Colonic mucosa (tissue), 4 donors: ENCODE results near the gene ARFIP1. TPM values are rescaled to one million over a fixed set of nuclear protein-coding genes. Genes with fewer than 3 reads are reported as not detected.

Experiments
- DNase-seq: peaks from one replicate; pipeline ENCODE4 v3.0.0-alpha.2; 2020
- H3K27ac ChIP-seq: fragments of 200-600 bp; one replicate; pipeline ENCODE4 v1.8.0; 2021
- H3K27me3 ChIP-seq: fragments of 200-600 bp; one replicate; pipeline ENCODE4 v1.8.0; 2021
- H3K36me3 ChIP-seq: fragments of 200-600 bp; one replicate; pipeline ENCODE4 v1.8.0; 2021
- H3K4me1 ChIP-seq: fragments of 200-600 bp; one replicate; pipeline ENCODE4 v1.8.0; 2021; ENCODE audit warnings: mild to moderate bottlenecking
- H3K4me3 ChIP-seq: fragments of 200-600 bp; one replicate; pipeline ENCODE4 v1.8.0; 2021
- H3K9ac ChIP-seq, 2 donors: one replicate each; pipeline ENCODE4 v1.7.0; 2013; ENCODE audit warnings: control low read depth in 2 of 2, low read depth in 2 of 2, low read length in 2 of 2
- H3K9me3 ChIP-seq: fragments of 200-600 bp; one replicate; pipeline ENCODE4 v1.8.0; 2021
- intact Hi-C: fragments of 100-400 bp; cut with DNase I; formaldehyde crosslinking; loops from one replicate; pipeline ENCODE4 v1.14.1; 2022
- total RNA-seq, 2 donors: library from RNA; stranded (reverse); fragmentation: NEBNext Ultra II Directional in 1 of 2; extraction: Animal tissue kit (Norgen Biotek cat#: 25700) in 1 of 2; gene quantifications; one replicate each; pipeline ENCODE4 v1.2.1, GENCODE V29; 2021
- TF ChIP-seq, protein P1 (sequence below): fragments of 200-600 bp; IDR thresholded peaks from one replicate; pipeline ENCODE4 v1.8.0; 2022; ENCODE audit warnings: antibody characterized with exemption, mild to moderate bottlenecking
- donor health status: healthy.
- donor health status: DM: no; HTN: no; CAD: no.
- donor health status: DM: no; HTN: no; CAD: no.

Gene ARFIP1
- total RNA-seq, 2 donors from 2014 or later: 55.9 to 74.1 TPM

- no peak overlapping the region for H3K9ac ChIP-seq
- H3K9me3 ChIP-seq: no peaks in the 10 kb centered on the region
- intact Hi-C loops: no loop called here
- H3K4me1 ChIP-seq: no peaks in the 10 kb centered on the region
- H3K4me3 ChIP-seq: no peak overlapping the region
- no peak overlapping the region for H3K27ac ChIP-seq
- DNase-seq: no peak
- TF ChIP-seq, protein P1, sequence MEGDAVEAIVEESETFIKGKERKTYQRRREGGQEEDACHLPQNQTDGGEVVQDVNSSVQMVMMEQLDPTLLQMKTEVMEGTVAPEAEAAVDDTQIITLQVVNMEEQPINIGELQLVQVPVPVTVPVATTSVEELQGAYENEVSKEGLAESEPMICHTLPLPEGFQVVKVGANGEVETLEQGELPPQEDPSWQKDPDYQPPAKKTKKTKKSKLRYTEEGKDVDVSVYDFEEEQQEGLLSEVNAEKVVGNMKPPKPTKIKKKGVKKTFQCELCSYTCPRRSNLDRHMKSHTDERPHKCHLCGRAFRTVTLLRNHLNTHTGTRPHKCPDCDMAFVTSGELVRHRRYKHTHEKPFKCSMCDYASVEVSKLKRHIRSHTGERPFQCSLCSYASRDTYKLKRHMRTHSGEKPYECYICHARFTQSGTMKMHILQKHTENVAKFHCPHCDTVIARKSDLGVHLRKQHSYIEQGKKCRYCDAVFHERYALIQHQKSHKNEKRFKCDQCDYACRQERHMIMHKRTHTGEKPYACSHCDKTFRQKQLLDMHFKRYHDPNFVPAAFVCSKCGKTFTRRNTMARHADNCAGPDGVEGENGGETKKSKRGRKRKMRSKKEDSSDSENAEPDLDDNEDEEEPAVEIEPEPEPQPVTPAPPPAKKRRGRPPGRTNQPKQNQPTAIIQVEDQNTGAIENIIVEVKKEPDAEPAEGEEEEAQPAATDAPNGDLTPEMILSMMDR: no peak
- H3K36me3 ChIP-seq: no peaks in the 10 kb centered on the region
- no peaks in the 10 kb centered on the region for H3K27me3 ChIP-seq
Measured at GRCh38 chr4:152771741-152772533, 7.8 kb upstream of the ARFIP1 start.

DNA sequence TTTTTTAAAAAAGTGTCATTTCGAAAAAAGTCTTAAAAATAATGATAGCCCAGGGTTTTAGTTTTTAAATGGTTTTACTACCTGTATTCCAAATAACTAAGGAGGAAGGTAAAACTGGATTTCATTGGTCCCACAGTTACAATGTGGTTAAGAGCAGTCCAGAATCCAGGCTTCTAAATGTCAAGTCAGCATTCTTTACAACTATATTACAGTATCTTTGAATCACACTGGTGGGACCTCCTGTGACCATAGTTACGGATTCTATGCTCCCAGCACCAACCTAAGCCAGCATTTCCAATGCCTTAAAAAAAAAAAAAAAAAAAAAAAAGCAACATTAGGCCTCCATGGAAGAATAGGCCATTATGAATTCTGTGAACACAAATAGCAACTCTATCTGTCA is 6.4 kb upstream of the ARFIP1 start:
- no peaks in the 10 kb centered on the region for H3K4me1 ChIP-seq
- no peak overlapping the region for H3K4me3 ChIP-seq
- H3K9ac ChIP-seq: no peak overlapping the region
- H3K27ac ChIP-seq: no peak overlapping the region
- H3K9me3 ChIP-seq: no peaks in the 10 kb centered on the region
- DNase-seq: no peak
- no peaks in the 10 kb centered on the region for H3K27me3 ChIP-seq
- TF ChIP-seq, protein P1: no peak
- no peaks in the 10 kb centered on the region for H3K36me3 ChIP-seq
- intact Hi-C loops: no loop called here

- H3K27me3 ChIP-seq: no peaks in the 10 kb centered on the region
- no peaks in the 10 kb centered on the region for H3K36me3 ChIP-seq
- no peak for DNase-seq
- intact Hi-C loops: no loop called here
- H3K9me3 ChIP-seq: no peaks in the 10 kb centered on the region
- H3K4me1 ChIP-seq: no peaks in the 10 kb centered on the region
- no peak overlapping the region for H3K9ac ChIP-seq
- TF ChIP-seq, protein P1: no peak
- H3K4me3 ChIP-seq: no peak overlapping the region
- no peak overlapping the region for H3K27ac ChIP-seq
Measured at GRCh38 chr4:152773953-152774352, 5.8 kb upstream of the ARFIP1 start.

DNA sequence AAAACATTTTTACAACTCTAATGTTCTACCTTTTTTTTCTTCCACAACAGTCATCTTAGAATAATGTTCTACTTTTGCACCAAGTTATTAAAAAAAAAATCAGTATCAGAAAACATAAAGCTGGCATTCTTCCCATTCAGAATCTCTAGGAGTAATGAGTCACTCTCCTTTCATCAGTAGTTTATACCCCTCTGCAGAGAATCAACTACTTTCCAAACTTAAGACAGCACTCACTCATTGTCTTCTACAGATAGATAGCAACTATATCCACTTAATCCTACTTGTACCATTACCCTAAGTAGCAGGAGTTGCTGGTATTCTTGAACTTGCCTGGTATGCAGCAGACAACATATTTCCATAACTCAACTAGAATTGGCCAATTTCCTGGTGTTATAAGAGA is 3.4 kb upstream of the ARFIP1 start:
- Histone ChIP-seq H3K9me3 (no peaks in the 10 kb centered on the region), H3K36me3 (no peaks in the 10 kb centered on the region), H3K9ac (no peak overlapping the region), H3K4me3 (no peak overlapping the region), H3K27me3 (no peaks in the 10 kb centered on the region), H3K4me1 (peaks cover under 1% of the 10 kb centered on the region), H3K27ac (no peak overlapping the region)
- intact Hi-C loops: loop anchor here (5.0 kb wide), 1 partner anchor 306 kb away; no protein-coding TSS in a partner anchor
- no peak for DNase-seq
- TF ChIP-seq, protein P1: no peak

GRCh38 chr4:152777488-152777887 is 2.3 kb upstream of the ARFIP1 start:
- H3K4me3 ChIP-seq: no peak overlapping the region
- no peaks in the 10 kb centered on the region for H3K27me3 ChIP-seq
- intact Hi-C loops: loop anchor here (5.0 kb wide), 1 partner anchor 305 kb away; no protein-coding TSS in a partner anchor
- no peak overlapping the region for H3K9ac ChIP-seq
- H3K4me1 ChIP-seq: peaks cover 5% of the 10 kb centered on the region
- DNase-seq: no peak
- H3K27ac ChIP-seq: no peak overlapping the region
- TF ChIP-seq, protein P1: no peak
- no peaks in the 10 kb centered on the region for H3K36me3 ChIP-seq
- H3K9me3 ChIP-seq: no peaks in the 10 kb centered on the region
